Measurements from ENCODE around the gene CARD9. TPM values are rescaled to one million over a fixed set of nuclear protein-coding genes. Genes with fewer than 3 reads are reported as not detected.

Gene CARD9
- total RNA-seq, 1 donor from 2014 or later: 4.3 TPM

DNA sequence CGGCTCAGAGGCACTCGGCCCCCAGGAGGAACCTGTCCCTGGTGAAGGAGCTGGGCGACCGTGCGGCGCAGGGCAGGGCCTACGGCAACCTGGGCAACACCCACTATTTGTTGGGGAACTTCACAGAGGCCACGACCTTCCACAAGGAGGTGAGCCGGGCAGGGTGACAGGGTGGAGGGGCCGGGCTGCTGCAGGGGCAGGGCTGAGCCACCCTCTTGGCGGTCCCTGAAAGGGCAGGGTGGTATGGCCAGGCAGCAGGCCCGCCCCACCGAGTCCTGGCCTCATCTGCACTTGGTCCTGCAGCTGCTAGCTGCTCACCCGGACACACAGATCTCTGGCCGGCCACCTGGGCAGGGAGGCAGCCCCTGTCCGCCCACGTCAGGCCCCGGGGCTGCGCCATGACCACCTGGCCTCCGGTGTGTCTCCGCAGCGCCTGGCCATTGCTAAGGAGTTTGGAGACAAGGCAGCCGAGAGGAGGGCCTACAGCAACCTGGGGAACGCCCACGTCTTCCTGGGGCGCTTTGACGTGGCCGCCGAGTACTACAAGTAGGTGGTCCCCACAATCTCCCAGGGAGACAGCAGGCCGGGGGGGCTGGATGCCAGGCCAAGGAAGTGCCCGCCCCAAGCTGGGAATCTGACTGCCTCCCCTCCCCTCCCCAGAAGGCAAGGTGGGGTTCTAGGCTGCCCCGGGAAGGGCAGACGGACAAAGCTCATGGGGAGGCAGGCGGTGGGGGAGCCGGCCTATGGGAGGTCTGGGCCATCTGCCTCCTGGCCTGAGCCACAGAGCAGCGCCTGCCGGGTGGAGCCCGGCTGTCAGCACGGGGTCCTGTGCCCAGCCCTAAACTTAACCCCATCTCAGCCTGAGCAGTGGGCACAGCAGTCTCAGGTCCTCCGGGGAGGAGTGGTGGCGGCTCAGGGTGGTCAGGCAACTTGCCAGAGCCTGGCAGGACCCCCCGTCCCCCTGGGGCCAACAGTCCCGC, 35.8 kb downstream of the CARD9 start:
- DNase-seq (ENCODE audit: low spot score): no peak

DNA sequence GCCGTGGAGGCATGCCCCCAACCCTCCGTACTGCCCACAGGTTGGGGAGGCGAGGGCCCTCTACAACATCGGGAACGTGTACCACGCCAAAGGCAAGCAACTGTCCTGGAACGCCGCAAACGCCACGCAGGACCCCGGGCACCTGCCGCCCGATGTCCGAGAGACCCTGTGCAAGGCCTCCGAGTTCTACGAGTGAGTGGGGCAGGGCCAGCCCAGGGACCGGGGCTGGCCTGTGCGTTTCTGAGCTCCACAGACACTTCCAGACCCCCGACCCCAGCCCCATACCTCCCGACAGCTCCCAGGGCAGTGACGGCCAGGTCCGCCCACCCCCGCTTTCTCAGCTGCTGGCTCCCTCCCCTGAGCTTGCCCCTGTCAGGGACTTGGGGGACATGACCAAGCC, 36.6 kb downstream of the CARD9 start:
- DNase-seq (ENCODE audit: low spot score): no peak

DNA sequence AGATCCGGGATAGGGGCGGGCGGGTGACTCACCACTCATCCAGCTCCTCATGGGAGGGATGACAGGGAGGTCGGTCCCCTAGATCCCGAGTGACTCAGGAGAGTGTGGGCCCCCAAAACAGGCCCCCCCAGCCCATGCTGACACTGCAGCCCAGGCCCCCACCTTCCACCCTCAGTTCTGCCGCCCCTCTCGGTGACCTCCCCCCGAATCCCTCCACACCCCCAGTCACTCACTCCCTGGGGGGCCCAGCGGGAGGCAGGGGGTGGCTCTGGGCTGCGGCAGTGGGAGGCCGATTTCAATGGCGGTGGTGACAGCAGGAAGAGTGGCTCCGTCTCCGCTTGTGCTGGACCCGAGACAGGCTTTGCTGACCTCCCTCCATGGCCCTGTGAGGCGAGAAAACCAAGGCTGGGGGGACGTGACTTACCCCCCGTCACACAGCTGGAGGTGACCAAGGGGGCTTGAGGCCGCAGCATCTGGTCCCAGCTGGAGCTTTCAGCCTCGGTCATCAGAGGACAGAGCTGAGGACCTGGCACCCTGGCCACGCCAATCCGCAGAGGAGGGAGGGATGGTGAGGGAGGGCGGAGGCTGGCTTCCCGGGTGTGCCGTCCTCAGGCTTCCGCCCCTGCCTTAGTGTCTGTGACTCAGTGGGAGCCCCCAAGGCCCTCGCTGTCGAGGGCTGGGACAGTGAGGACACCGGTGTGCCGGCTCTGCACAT, 37.2 kb downstream of the CARD9 start:
- no peak for DNase-seq (ENCODE audit: low spot score)

DNA sequence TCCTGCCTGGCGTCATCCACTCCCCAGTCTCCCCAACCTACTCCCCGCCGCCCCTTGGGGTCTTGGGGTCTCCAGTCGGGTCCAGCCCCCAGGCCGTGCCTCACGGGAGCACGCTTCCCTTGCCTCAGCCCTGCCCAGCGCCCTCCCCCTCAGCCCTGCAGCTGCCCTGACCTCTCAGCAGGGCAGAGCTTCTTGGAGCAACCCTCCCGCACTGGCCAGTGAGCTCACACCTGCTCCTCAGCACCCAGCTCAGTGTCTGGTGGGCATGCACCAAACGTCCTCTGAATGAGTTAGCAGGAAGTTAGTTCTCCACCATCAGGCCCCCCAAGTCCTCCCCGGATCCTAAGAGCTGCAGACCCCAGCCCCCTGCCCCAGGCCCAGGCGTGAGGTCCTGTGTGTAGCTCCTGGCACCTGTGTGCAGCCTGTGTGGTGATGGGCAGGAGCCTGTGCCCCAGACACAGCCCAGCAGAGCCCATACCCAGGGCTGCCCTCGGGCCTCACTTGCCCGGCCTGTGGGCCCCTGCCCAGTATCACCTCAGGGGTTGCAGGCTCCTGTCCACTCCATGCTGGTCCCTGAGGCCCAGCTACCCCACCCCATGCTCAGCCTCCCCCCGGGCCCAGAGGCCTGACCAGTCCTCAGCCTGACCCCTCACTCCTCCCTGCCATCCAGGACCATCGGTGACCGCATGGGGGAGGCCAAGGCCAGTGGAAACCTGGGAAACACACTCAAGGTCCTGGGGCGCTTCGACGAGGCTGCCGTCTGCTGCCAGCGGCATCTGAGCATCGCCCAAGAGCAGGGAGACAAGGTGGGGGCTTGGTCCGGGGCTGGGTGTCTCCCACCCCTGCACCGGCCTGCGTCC, 37.9 kb downstream of the CARD9 start:
- DNase-seq (ENCODE audit: low spot score): no peak

DNA sequence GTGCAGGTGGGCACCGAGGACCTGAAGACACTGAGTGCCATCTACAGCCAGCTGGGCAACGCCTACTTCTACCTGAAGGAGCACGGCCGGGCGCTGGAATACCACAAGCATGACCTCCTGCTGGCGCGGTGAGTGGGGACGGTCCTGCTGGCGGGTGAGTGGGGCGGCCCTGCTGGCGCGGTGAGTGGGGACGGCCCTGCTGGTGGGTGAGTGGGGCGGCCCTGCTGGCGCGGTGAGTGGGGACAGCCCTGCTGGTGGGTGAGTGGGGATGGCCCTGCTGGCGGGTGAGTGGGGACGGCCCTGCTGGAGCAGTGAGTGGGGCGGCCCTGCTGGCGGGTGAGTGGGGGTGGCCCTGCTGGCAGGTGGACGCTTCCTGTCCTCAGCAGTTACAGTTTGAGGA, 38.9 kb downstream of the CARD9 start:
- no peak for DNase-seq (ENCODE audit: low spot score)

DNA sequence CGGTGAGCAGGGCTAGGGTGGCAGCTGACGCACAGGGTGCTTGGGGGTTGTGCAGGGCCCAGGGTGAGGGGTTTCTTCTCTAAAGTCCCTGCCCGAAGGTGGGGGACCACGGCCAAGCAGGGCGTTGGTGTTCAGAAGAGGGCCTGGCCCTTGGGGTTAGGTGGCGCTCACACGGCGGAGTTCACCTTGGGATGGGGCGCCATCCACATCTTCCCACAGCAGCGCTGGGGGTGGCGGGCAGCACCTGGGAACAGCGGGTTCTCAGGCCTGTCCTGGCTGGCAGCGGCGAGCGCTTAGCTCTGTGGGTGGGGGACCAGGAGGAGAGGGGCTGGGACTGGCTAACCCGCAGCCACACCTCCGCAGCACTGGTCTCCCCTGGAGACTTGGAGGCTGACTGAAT, 40.0 kb downstream of the CARD9 start:
- no peak for DNase-seq (ENCODE audit: low spot score)

DNA sequence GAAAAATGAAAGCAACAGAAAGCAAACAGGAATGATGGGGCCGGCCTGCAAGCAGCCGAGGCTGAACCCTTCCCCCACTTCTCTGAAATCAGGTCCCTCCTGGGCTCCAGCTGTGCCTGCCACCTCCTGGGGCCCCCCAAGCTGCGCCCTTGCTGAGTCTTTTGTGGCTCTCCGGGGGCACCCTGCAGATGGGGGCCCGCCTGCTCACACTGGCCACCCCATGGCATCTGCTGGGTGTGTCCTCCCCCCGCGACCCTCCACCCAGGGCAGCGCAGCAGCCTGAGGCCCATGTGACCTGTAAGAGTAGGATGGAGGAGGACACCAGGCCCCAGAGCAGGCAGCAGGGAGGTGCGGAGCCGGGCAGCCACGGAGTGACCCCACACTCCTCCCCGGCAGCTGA, 40.4 kb downstream of the CARD9 start:
- no peak for DNase-seq (ENCODE audit: low spot score)

DNA sequence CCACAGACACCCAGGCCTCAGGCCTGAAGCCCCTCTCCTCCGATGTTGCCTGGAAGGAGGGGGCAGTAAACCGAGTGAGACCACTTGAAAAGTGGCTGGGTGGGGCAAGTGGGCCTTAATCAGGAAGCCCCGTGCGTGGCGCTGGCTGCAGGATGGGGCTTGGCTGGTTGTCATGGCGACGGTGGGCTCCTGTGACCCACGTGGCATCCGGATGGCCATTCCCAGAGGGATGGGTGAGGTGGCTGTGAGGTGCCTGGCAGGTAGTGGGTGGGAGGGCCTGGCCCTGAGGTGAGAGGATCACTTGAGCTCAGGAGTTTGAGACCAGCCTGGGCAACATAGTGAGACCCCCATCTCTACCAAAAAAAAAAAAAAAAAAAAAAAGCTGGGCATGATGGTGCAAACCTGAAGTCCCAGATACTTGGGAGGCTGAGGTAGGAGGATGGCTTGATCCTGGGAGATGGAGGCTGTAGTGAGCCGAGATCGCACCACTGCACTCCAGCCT, 40.9 kb downstream of the CARD9 start:
- no peak for DNase-seq (ENCODE audit: low spot score)

DNA sequence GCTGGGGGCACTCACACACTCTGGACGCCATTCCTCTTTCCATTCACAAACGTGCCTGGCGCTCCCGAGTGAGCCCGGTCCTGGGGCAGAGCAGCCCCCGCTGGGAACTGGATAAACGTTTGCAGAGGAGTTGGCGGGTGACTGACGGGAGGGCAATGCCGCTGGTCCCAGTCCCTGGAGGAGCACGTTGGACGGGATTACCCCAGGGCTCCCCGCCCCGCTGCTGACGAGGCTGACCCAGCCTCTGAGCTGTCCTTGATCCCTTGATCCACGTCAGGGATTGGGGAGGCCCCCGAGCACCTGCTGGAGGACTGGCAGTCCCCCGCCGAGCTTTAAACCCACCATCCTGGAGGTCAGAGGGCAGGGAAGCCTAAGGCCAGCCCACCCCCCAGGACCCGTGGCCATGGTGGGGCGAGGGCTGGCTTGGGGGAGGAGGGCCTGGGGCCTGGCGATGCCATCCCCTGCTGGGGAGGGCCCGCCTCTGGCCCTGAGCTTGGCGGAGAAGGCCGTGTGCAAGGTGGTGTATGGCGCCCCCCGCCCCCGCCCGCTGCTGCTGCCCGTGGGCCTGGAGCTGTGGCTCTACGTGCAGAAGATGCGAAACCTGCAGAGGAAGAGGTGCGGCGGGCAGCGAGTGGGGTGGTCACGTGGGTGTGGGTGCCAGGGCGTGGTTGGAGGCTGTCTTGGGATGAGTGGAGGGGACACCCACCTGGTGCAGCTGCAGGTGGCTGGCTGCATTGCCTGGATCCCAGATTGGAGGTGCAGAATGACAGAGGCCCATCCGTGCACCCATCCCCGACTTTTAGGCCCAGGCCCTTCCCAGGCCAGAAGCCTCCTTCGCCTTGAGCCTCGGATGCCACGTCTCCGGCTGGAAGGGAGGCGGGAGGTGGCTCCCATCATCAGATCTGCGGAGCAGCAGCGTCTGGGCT, 41.6 kb downstream of the CARD9 start:
- DNase-seq (ENCODE audit: low spot score): no peak

DNA sequence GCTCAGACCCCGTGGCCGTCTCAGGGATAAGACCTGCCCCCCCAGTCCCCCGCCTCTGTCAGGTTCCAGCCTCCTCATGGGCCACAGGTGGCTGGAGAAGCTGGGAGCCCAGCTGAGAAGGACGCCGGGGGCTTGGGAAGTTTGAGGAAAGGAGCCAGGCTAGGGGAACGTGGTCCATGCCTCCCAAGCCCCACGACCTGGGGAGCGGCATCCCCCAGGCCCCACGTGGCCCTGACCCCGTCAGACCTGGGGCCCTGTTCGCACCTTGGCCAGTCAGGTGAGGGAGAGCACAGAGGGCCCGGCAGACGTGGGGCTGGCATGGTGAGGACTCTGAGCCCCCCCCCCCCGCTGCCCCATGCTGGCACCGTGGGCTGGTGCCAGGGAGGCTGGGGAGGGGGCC, 42.4 kb downstream of the CARD9 start:
- DNase-seq (ENCODE audit: low spot score): no peak

DNA sequence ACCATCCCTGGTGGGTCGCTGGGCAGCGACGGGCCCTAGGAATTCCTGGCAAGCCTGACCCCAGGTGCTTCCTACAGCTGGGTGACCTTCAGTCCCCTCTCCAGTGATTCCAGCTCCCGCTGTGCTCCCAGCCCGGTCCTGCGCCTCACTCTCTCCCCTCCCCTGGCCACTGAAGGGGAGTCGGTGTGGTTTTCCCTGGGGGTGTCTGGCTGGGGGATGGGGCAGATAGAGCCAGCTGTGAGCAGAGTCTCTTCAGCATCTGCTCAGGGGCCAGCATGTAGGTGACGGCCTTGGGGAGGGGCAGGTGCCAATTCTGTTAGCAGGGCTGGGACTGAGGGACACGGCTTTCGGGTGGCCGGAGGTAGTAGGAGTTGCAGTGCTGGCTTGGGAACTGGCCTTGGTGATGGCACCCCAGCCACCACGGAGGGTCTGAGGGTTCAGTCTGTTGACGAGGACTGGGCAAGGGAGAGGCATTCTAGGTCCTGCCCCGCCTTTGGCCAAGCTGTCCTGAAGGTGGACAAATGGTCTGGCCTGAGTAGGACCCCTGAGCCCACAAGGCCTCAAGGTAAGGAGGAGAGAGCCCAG, 43.0 kb downstream of the CARD9 start:
- DNase-seq (ENCODE audit: low spot score): no peak

DNA sequence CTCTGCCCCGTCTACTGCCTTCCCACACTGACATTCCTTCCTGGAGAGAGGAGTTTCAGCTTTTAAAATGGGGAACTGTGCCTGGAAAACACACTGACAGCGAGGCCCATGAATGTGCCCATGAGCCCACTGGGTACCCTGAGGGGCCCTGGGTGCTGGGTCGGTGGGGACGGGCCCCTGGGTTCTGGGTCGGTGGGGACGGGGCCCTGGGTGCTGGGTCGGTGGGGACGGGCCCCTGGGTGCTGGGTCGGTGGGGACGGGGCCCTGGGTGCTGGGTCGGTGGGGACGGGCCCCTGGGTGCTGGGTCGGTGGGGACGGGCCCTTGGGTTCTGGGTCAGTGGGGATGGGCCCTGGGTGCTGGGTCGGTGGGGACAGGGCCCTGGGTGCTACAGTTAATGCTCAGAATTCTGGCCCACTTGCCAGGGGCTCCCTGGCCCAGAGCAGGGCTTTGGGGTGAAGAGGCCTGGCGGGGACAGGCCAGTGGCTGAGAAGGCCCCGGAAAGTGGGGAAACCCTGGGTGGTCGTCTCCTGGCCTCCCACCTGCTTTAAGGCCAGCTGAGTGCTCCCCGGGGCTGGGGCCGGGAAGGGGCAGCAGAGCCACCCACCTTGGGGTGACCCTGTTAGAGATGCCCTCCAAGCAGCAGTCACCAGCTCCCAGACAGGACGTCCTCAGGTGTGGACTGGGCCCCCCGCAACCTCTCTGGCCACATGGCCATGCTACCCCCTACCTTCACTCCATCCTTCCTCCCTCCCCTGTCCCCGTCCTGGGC, 43.6 kb downstream of the CARD9 start:
- DNase-seq (ENCODE audit: low spot score): no peak

DNA sequence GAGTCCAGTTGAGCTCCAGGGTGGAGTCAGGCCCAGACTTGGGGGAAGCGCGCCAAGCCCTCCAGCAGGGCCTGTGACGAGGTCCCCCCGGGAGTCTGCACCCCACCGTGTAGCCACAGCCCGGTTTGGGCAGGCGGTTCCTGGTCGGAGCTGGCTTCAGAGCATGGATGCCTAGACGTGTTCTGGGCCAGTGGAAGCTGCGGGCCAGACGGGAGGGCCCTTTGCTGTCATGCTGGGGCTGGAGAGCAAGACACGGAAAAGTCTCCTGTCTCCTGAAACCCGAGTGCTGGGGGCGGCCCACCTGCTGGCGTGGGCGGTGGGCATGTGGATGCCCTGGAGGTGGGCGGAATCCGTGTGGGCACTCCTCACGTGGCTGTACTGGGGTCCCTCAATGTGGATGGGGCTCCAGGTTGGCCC, 44.2 kb downstream of the CARD9 start:
- no peak for DNase-seq (ENCODE audit: low spot score)

DNA sequence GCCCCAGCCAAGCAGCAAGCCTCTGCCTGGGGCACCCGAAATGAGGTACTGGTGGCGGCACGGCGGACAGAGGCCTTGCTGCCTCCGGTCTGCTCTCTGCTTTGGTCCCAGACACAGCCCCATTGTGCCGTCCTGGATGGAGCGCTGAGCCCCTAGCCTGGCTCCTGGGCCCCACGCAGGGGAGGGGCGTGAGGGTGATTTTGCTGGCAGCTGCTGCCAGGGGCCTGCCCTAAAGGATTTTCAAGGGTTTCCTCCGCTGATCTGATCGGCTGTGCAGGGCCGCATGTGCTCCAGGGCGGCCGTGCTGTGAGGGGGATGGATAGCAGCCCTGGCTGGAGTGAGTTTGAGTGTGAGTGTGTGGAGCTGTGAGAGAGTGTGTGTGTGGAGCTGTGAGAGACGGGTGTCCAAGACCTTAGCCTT, 44.8 kb downstream of the CARD9 start:
- no peak for DNase-seq (ENCODE audit: low spot score)

DNA sequence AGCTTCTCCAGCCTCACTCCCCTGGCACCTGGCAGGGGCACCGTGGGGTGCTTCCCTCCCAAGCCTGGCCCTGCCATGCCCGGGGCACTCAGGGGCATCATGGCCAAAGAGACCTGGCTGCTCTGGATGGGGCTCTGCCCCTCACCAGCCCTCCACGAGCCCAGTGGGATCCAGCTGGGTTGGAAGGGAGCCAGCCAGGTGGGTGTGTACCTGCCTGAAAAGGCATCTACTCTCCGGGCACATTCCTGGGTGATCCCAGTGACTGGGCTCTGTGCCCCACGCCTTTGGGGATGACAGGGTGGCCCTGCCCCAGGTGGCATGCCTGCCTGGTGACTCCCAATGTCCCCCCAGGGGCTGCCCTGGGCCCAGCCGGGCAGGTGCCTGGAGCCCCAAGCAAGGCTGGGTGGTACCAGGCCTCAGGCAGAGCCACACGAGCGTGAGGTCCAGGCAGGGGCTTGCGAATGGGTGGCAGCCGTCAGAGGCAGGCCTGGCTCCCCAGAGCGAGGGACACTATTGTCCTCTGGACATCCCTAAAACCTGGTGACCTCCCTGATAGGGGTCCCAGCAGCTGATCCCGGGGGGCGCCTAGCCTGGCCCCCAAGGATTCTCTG, 45.4 kb downstream of the CARD9 start:
- DNase-seq (ENCODE audit: low spot score): no peak

DNA sequence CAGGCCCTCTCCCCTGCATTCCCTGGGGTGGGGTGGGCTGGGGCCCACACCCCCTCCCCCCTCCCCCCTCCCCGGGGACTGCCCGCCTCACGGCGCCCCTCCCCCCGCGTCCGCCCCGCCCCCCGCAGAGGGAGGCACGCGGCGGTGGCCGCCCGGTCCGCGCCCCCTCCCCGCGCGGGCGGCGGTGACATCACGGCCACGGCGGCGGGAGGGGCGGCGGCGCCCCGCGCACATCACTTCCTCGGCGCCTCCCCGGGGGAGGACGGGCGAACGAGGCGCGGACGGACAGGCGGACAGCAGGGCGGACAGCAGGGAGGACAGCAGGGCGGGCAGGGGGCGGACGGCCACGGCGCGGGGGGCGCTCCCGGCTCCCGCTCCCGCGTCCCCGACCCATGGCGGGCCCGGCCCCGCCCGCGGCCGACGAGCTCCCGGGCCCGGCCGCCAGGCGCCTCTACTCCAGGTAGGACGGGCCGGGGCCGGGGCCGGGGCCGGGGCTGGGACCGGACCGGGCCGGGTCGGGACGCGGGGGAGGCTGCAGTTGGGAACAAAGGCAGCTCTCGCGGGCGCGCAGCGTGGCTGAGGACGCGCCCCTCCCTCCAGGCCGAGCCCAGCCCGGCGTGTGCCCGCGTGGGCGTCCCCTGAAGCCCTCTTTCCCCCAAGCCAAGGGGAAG, 46.0 kb downstream of the CARD9 start, which contains the start of gene GPSM1:
Gene GPSM1, plus strand, starts transcription at position 236 of the 671 bp plus-strand sequence. Its CDS starts 157 bp downstream, at position 393.
- DNase-seq (ENCODE audit: low spot score): no peak

DNA sequence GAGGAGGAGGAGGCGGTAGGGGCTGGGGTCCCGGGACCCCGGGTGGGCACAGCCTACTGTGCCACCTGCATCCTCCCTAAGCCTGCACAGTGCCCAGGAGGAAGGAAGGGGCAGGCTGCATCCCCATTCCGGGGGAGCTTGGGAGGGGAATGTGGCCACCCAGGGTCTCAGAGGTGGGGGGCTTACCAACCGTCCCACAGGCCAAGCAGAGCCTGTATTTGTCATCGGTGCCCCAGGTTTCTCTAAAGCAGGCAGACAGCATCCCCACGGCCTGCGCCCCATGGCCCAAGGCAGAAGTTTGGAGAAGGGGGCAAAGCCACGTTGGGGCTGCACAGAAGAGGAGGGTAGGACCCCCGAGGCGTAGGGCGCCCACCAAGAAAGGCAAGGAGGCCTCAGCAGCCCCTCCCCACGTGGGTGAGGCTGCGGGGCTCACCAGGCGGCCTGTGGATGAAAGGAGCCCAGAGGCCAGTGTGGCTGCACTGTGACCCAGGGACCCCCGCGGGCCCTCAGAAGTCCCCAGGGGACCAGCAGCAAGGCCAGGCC, 46.6 kb downstream of the CARD9 start:
- no peak for DNase-seq (ENCODE audit: low spot score)
